Measurements from ENCODE around the gene KLHL22. TPM values are rescaled to one million over a fixed set of nuclear protein-coding genes. Genes with fewer than 3 reads are reported as not detected.
A peak's percentile ranks its signal among the peaks of the same experiment; 100 is the strongest.
"Not testable (repeated sequence)": the region's sequence is repeated elsewhere in the genome, so short reads cannot be mapped to it uniquely, and the experiment has no call there.

Gene KLHL22
- total RNA-seq, 2 experiments from 2014 or later, result 27.5 to 31.7 TPM

DNA sequence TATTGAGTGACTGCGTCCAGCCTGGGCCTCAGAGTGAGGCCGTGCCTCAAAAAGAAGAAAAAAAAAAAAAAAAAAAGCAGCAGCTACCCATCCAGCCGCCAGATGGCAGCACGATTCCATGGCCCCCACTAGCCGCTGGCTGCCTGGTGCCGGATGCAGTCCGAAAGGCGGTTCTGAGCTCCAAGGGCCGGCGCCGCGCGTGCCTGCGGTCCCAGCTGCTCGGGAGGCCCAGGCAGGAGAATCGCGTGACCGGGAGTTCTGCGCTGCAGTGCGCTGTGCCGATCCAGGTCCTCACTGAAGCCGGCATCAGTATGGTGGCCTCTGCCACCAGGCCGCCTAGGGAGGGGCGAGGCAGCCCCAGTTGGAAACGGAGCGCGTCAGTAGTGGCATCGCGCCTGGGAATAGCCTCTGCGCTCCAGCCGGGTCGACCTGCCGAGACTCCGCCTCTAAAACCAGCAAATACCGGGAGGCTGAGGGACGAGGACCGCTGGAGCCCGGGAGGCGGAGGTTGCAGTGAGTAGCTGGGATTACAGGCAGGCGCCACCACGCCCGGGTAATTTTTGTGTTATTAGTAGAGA lies 77.3 kb downstream of the KLHL22 start:
- Mint-ChIP-seq H3K27ac (no peak overlapping the region), H3K27me3 (peaks cover 15% of the 10 kb centered on the region), H3K36me3 (no peaks in the 10 kb centered on the region), H3K9me3 (ENCODE audit: low read depth) (no peaks in the 10 kb centered on the region), H3K4me1 (peaks cover 3% of the 10 kb centered on the region), H3K4me3 (peak overlapping the region; percentile 51)
- ATAC-seq, result peak; percentile 90
- DNase-seq, result peak; percentile 80
- CTCF ChIA-PET, result interaction anchor here (0.6 to 3.7 kb wide), 50 partner anchors 9 to 1534 kb away, joined by 3 to 84 read pairs (median 4); partner anchors contain the start of genes DGCR6L, KLHL22, MED15 and PPM1F

DNA sequence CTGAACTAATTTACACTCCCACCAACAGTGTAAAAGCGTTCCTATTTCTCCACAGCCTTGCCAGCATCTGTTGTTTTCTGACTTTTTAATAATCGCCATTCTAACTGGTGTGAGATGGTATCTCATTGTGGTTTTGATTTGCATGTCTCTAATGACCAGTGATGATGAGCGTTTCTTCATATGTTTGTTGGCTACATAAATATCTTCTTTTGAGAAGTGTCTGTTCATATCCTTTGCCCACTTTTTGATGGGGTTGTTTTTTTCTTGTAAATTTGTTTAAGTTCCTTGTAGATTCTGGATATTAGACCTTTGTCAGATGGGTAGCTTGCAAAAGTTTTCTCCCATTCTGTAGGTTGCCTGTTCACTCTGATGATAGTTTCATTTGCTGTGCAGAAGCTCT lies 79.9 kb downstream of the KLHL22 start:
- ATAC-seq; H3K9me3 Mint-ChIP-seq (ENCODE audit: low read depth); CTCF ChIA-PET; H3K4me1 Mint-ChIP-seq; DNase-seq; H3K4me3 Mint-ChIP-seq; H3K27ac Mint-ChIP-seq; H3K36me3 Mint-ChIP-seq: not testable (repeated sequence)
- H3K27me3 Mint-ChIP-seq, result peaks cover 15% of the 10 kb centered on the region

DNA sequence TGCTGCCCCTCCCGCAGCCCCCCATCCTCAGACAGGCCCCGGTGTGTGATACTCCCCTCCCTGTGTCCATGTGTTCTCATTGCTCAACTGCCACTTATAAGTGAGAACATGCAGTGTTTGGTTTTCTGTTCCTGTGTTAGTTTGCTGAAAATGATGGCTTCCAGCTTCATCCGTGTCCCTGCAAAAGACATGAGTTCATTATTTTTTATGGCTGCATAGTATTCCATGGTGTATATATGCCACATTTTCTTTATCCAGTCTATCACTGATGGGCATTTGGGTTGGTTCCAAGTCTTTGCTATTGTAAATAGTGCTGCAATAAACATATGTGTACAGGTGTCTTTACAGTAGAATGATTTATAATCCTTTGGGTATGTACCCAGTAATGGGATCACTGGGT lies 80.4 kb downstream of the KLHL22 start:
- ATAC-seq; H3K36me3 Mint-ChIP-seq; CTCF ChIA-PET; H3K4me3 Mint-ChIP-seq; H3K9me3 Mint-ChIP-seq (ENCODE audit: low read depth); H3K4me1 Mint-ChIP-seq; DNase-seq; H3K27ac Mint-ChIP-seq: not testable (repeated sequence)
- peaks cover 15% of the 10 kb centered on the region for H3K27me3 Mint-ChIP-seq

DNA sequence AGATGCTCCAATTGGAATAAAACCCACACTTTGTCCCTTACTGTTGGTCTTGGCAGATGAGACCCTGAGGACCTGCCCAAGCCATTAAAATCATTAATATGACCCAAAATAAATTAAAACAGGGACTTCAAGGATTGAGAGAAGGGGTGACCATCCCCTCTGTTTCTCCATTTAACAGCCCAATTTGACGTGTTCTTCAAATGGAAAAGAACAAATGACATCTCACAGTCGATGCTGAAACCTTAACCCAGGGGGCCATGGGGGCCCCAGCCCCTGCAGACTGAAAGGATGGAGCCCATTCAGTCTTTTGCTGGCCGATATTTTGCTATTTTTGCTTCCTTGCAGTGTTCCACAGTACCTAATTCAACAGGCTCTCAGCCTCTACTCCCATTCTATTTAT lies 81.1 kb downstream of the KLHL22 start:
- no peak overlapping the region for H3K4me3 Mint-ChIP-seq

DNA sequence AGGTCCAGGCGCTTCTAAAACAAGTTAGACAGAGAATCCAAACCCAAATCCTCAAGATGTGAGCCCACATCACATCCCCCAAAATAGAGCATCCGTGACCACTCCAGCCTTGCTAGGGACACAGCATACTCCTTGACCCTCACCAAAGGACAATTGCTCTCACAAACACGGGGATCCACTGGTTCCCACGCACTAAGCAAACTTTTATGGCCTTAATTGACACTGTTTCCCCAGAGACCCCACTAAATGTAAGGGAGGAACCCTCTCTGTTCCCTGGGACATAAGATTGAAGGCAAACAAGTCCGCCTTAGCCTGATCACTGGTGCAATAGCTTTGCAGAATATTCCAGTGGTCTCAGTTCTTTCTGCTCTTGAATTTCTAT lies 81.5 kb downstream of the KLHL22 start:
- DNase-seq (no peak), ATAC-seq (no peak)
- Mint-ChIP-seq H3K9me3 (ENCODE audit: low read depth) (no peaks in the 10 kb centered on the region), H3K4me1 (peaks cover 3% of the 10 kb centered on the region), H3K36me3 (no peaks in the 10 kb centered on the region), H3K4me3 (no peak overlapping the region), H3K27me3 (peaks cover 15% of the 10 kb centered on the region), H3K27ac (no peak overlapping the region)
- CTCF ChIA-PET, result no interaction called here

More for the DNA sequence above, 81.1 kb downstream of the KLHL22 start:
- ATAC-seq, result no peak
- Mint-ChIP-seq H3K27ac (no peak overlapping the region), H3K27me3 (peaks cover 15% of the 10 kb centered on the region), H3K9me3 (ENCODE audit: low read depth) (no peaks in the 10 kb centered on the region), H3K4me1 (peaks cover 3% of the 10 kb centered on the region), H3K36me3 (no peaks in the 10 kb centered on the region)
- CTCF ChIA-PET, result no interaction called here
- no peak for DNase-seq

- Mint-ChIP-seq H3K9me3 (ENCODE audit: low read depth) (no peaks in the 10 kb centered on the region), H3K36me3 (no peaks in the 10 kb centered on the region), H3K4me3 (no peak overlapping the region), H3K27ac (no peak overlapping the region), H3K27me3 (peaks cover 15% of the 10 kb centered on the region), H3K4me1 (peaks cover 2% of the 10 kb centered on the region)
- ATAC-seq, result no peak
- CTCF ChIA-PET, result no interaction called here
- DNase-seq, result no peak
Measured at GRCh38 chr22:20413217-20414058, 82.2 kb downstream of the KLHL22 start.

DNA sequence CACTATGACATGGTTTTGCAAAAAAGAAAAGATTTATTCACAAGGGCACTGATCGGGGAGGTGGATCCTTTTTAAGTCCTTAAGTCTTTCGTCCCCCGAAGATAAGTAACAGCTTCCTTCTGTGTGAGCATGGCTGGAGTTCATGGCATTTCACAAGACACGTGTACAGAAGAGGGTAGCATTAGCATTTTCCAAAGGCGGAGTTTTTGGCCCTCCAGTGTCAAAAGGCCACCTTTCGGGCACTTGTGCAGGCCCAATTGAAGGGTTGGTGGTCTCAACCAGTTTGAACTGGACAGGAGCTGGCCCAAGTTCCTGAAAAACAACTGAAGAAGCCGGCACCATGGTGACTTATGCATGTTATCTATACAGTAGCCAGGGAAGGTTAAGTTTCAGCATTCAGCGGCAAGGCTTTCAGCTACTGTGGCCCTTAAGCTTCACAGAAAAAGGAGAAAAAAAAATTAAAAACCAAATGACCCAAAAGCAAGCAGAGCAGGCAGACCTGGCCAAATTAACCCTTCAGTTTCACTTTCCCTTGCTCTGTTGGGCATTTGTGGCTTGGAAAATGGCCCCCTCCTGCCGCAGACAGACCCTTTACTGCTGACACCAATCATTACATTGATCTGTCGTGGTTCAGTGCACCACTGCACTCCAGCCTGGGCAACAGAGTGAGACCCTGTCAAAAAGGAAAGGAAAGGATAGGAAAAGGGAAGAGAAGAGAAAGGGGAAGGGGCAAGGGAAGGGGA lies 83.0 kb downstream of the KLHL22 start:
- ATAC-seq (no peak), DNase-seq (no peak)
- H3K9me3 Mint-ChIP-seq (ENCODE audit: low read depth), result no peaks in the 10 kb centered on the region
- no peak overlapping the region for H3K4me3 Mint-ChIP-seq
- no peak overlapping the region for H3K27ac Mint-ChIP-seq
- no peaks in the 10 kb centered on the region for H3K36me3 Mint-ChIP-seq
- H3K4me1 Mint-ChIP-seq, result no peaks in the 10 kb centered on the region
- peaks cover 15% of the 10 kb centered on the region for H3K27me3 Mint-ChIP-seq
- CTCF ChIA-PET, result interaction anchor here (1.4 kb wide), 1 partner anchor 94 kb away, joined by 3 read pairs; no protein-coding TSS in a partner anchor

DNA sequence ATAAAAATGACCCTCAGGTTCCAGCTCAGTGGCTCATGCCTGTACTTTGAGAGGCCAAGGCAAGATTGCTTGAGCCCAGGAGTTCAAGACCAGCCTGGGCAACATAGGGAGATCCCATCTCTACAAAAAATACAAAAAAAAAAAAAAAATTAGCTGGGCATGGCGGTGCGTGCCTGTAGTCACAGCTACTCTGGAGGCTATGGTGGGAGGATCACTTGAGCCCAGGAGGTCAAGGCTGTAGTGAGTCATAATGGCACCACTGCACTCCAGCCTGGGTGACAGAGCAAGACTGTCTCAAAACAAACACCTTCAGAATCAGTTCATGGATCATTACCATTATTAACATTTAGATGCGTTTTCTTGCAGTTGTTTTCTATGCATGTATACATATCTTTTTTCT lies 86.2 kb downstream of the KLHL22 start:
- not testable (repeated sequence) for H3K36me3 Mint-ChIP-seq; H3K4me3 Mint-ChIP-seq; H3K4me1 Mint-ChIP-seq; DNase-seq; H3K9me3 Mint-ChIP-seq (ENCODE audit: low read depth); H3K27me3 Mint-ChIP-seq; ATAC-seq; H3K27ac Mint-ChIP-seq
- CTCF ChIA-PET, result interaction anchor here (3.0 kb wide), 1 partner anchor 9 kb away, joined by 16 read pairs; no protein-coding TSS in a partner anchor

- no peak for DNase-seq
- H3K9me3 Mint-ChIP-seq (ENCODE audit: low read depth), result no peaks in the 10 kb centered on the region
- H3K4me1 Mint-ChIP-seq, result peaks cover under 1% of the 10 kb centered on the region
- CTCF ChIA-PET, result interaction anchor here (1.3 to 3.0 kb wide), 2 partner anchors 10 to 27 kb away, joined by 3 to 16 read pairs; no protein-coding TSS in a partner anchor
- no peaks in the 10 kb centered on the region for H3K27me3 Mint-ChIP-seq
- no peaks in the 10 kb centered on the region for H3K36me3 Mint-ChIP-seq
- H3K27ac Mint-ChIP-seq, result no peak overlapping the region
- ATAC-seq, result no peak
- H3K4me3 Mint-ChIP-seq, result no peak overlapping the region
Measured at GRCh38 chr22:20408891-20409290, 86.7 kb downstream of the KLHL22 start.

- no peak overlapping the region for H3K4me3 Mint-ChIP-seq
- no peaks in the 10 kb centered on the region for H3K9me3 Mint-ChIP-seq (ENCODE audit: low read depth)
- CTCF ChIA-PET, result interaction anchor here (1.3 to 3.0 kb wide), 2 partner anchors 11 to 26 kb away, joined by 3 to 16 read pairs; no protein-coding TSS in a partner anchor
Measured at GRCh38 chr22:20407829-20408228, 87.8 kb downstream of the KLHL22 start.

DNA sequence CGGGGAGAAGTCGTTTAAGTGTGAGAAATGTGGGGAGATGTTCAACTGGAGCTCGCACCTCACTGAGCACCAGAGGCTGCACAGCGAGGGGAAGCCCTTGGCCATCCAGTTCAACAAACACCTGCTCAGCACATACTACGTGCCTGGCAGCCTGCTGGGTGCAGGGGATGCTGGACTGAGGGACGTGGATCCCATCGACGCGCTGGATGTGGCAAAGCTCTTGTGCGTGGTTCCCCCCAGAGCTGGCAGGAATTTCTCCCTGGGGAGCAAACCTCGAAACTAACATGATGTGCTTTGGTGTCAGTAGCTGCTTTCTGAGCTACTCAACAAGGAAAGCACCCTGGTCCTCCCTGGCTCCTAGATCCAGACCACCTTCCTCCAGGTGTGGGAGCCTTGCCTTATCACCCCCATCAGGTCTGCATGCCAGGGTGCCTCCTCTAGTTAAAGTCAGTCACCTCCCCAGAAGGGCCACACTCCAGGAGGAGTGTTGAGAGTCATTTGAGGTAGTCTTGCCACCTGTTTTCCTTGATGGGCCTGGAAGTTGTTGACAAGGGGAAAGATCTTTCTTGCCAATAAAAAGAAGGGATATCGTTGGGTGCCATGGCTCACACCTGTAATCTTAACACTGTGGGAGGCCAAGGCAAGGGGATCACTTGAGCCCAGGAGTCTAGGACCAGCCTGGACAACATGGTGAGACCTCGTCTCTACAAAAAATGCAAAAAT lies 88.7 kb downstream of the KLHL22 start:
- CTCF ChIA-PET, result no interaction called here
- peaks cover 4% of the 10 kb centered on the region for H3K36me3 Mint-ChIP-seq
- DNase-seq (no peak), ATAC-seq (no peak)
- H3K4me3 Mint-ChIP-seq, result no peak overlapping the region
- no peaks in the 10 kb centered on the region for H3K27me3 Mint-ChIP-seq
- H3K4me1 Mint-ChIP-seq, result peaks cover 9% of the 10 kb centered on the region
- no peak overlapping the region for H3K27ac Mint-ChIP-seq
- no peaks in the 10 kb centered on the region for H3K9me3 Mint-ChIP-seq (ENCODE audit: low read depth)

More at GRCh38 chr22:20407829-20408228, 87.8 kb downstream of the KLHL22 start:
- ATAC-seq (no peak), DNase-seq (peak; percentile 38)
- Mint-ChIP-seq H3K36me3 (peaks cover 4% of the 10 kb centered on the region), H3K27ac (no peak overlapping the region), H3K27me3 (no peaks in the 10 kb centered on the region), H3K4me1 (peaks cover 9% of the 10 kb centered on the region)

- DNase-seq, result no peak
- no peak for ATAC-seq
- H3K4me3 Mint-ChIP-seq, result no peak overlapping the region
- H3K9me3 Mint-ChIP-seq (ENCODE audit: low read depth), result no peaks in the 10 kb centered on the region
- H3K27me3 Mint-ChIP-seq, result no peaks in the 10 kb centered on the region
- peaks cover 4% of the 10 kb centered on the region for H3K36me3 Mint-ChIP-seq
- CTCF ChIA-PET, result interaction anchor here (1.2 kb wide), 1 partner anchor 249 kb away, joined by 3 read pairs; no protein-coding TSS in a partner anchor
- peaks cover 9% of the 10 kb centered on the region for H3K4me1 Mint-ChIP-seq
- no peak overlapping the region for H3K27ac Mint-ChIP-seq
Measured at GRCh38 chr22:20405931-20406685, 89.5 kb downstream of the KLHL22 start.

Data from activated CD8-positive, alpha-beta memory T cell treated with anti-CD3 and anti-CD28 coated beads, Interleukin-2, amount 10 ng/mL, durations not matched to agents 7 days and 5 days (primary cell).